NB4 (cell line): ENCODE results near the gene PLLP.
"Not testable (repeated sequence)": the region's sequence is repeated elsewhere in the genome, so short reads cannot be mapped to it uniquely, and the experiment has no call there.

Experiments
- DNase-seq: peaks from one replicate; pipeline ENCODE4 v3.0.0; 2010; ENCODE audit warnings: low read depth
- H3K4me3 ChIP-seq: one replicate; pipeline ENCODE4 v1.5.1; 2011; ENCODE audit warnings: mild to moderate bottlenecking, low read depth, low read length, moderate library complexity
- CTCF ChIP-seq: IDR thresholded peaks from one replicate; pipeline ENCODE4 v1.5.1; 2012; ENCODE audit warnings: low read depth, low read length
- MAX ChIP-seq: IDR thresholded peaks from 2 replicates; pipeline ENCODE4 v1.6.1; 2011; ENCODE audit warnings: low read depth, low read length
- MYC ChIP-seq: IDR thresholded peaks from 2 replicates; pipeline ENCODE4 v1.6.1; 2011; ENCODE audit warnings: low read depth, low read length
- POLR2A ChIP-seq: IDR thresholded peaks from 2 replicates; pipeline ENCODE4 v1.6.1; 2011; ENCODE audit warnings: mild to moderate bottlenecking; ENCODE audit not compliant: insufficient read length; ENCODE audit errors: extremely low read depth

The PLLP gene

GRCh38 chr16:57282510-57283213, 1.8 kb downstream of the PLLP start:
- TF ChIP-seq POLR2A, result no peak
- TF ChIP-seq MYC, result no peak
- TF ChIP-seq MAX, result no peak
- H3K4me3 ChIP-seq, result no peak overlapping the region
- no peak for DNase-seq

- H3K4me3 ChIP-seq, result no peak overlapping the region
- no peak for TF ChIP-seq MAX
- no peak for TF ChIP-seq MYC
- no peak for TF ChIP-seq POLR2A
- TF ChIP-seq CTCF, result no peak
- DNase-seq, result no peak
Measured at GRCh38 chr16:57281791-57282190, 2.7 kb downstream of the PLLP start.

GRCh38 chr16:57279780-57280638, 4.5 kb downstream of the PLLP start:
- DNase-seq, result no peak
- no peak overlapping the region for H3K4me3 ChIP-seq
- no peak for TF ChIP-seq CTCF
- TF ChIP-seq MYC, result no peak
- TF ChIP-seq MAX, result no peak
- no peak for TF ChIP-seq POLR2A

GRCh38 chr16:57278494-57278893, 6.0 kb downstream of the PLLP start:
- TF ChIP-seq MYC, result no peak
- TF ChIP-seq CTCF, result no peak
- TF ChIP-seq MAX, result no peak
- no peak for TF ChIP-seq POLR2A
- H3K4me3 ChIP-seq, result no peak overlapping the region
- DNase-seq, result no peak

- TF ChIP-seq POLR2A (no peak), MYC (peak; percentile 78), CTCF (no peak), MAX (peak; percentile 86)
- no peak overlapping the region for H3K4me3 ChIP-seq
- peak; percentile 75 for DNase-seq
Measured at GRCh38 chr16:57277586-57277985, 6.9 kb downstream of the PLLP start.

- TF ChIP-seq MYC, result no peak
- no peak for TF ChIP-seq MAX
- no peak for TF ChIP-seq POLR2A
- no peak for TF ChIP-seq CTCF
- H3K4me3 ChIP-seq, result no peak overlapping the region
- peak; percentile 47 for DNase-seq
Measured at GRCh38 chr16:57276596-57276995, 7.9 kb downstream of the PLLP start.

- DNase-seq, result not testable (repeated sequence)
Measured at GRCh38 chr16:57275946-57276345, 8.5 kb downstream of the PLLP start.

More at GRCh38 chr16:57275946-57276345, 8.5 kb downstream of the PLLP start:
- not testable (repeated sequence) for H3K4me3 ChIP-seq
